ENCODE results near the gene PKIG. TPM values are rescaled to one million over a fixed set of nuclear protein-coding genes. Genes with fewer than 3 reads are reported as not detected.
"Not testable (repeated sequence)": the region's sequence is repeated elsewhere in the genome, so short reads cannot be mapped to it uniquely, and the experiment has no call there.

The PKIG gene
- total RNA-seq, 1 experiment from 2014 or later, result 76.2 TPM

- no peaks in the 10 kb centered on the region for H3K36me3 ChIP-seq (replicated peaks; ENCODE audit: control insufficient read depth, insufficient read depth, low read length)
- no peak overlapping the region for H3K4me3 ChIP-seq (ENCODE audit: insufficient read depth, low read depth, low read length)
- DNase-seq, result no peak
- H3K27me3 ChIP-seq (ENCODE audit: control insufficient read depth, insufficient read depth, low read length), result no peaks in the 10 kb centered on the region
Observed at GRCh38 chr20:44559302-44559701, 23.1 kb upstream of the PKIG start.

- no peak for DNase-seq
- H3K27me3 ChIP-seq (ENCODE audit: control insufficient read depth, insufficient read depth, low read length), result no peaks in the 10 kb centered on the region
- H3K4me3 ChIP-seq (ENCODE audit: insufficient read depth, low read depth, low read length), result no peak overlapping the region
- H3K36me3 ChIP-seq (replicated peaks; ENCODE audit: control insufficient read depth, insufficient read depth, low read length), result no peaks in the 10 kb centered on the region
Observed at GRCh38 chr20:44560229-44560628, 22.1 kb upstream of the PKIG start.

- H3K4me3 ChIP-seq (ENCODE audit: insufficient read depth, low read depth, low read length); H3K36me3 ChIP-seq (replicated peaks; ENCODE audit: control insufficient read depth, insufficient read depth, low read length); DNase-seq; H3K27me3 ChIP-seq (ENCODE audit: control insufficient read depth, insufficient read depth, low read length): not testable (repeated sequence)
Observed at GRCh38 chr20:44560818-44561217, 21.6 kb upstream of the PKIG start.

GRCh38 chr20:44561876-44562275 lies 20.5 kb upstream of the PKIG start:
- no peak for DNase-seq
- no peaks in the 10 kb centered on the region for H3K36me3 ChIP-seq (replicated peaks; ENCODE audit: control insufficient read depth, insufficient read depth, low read length)
- H3K4me3 ChIP-seq (ENCODE audit: insufficient read depth, low read depth, low read length), result no peak overlapping the region
- H3K27me3 ChIP-seq (ENCODE audit: control insufficient read depth, insufficient read depth, low read length), result no peaks in the 10 kb centered on the region

GRCh38 chr20:44566018-44566417 lies 16.4 kb upstream of the PKIG start:
- no peaks in the 10 kb centered on the region for H3K36me3 ChIP-seq (replicated peaks; ENCODE audit: control insufficient read depth, insufficient read depth, low read length)
- DNase-seq, result no peak
- no peak overlapping the region for H3K4me3 ChIP-seq (ENCODE audit: insufficient read depth, low read depth, low read length)
- no peaks in the 10 kb centered on the region for H3K27me3 ChIP-seq (ENCODE audit: control insufficient read depth, insufficient read depth, low read length)

- DNase-seq, result no peak
- Histone ChIP-seq H3K4me3 (ENCODE audit: insufficient read depth, low read depth, low read length) (no peak overlapping the region), H3K27me3 (ENCODE audit: control insufficient read depth, insufficient read depth, low read length) (no peaks in the 10 kb centered on the region), H3K36me3 (replicated peaks; ENCODE audit: control insufficient read depth, insufficient read depth, low read length) (no peaks in the 10 kb centered on the region)
Observed at GRCh38 chr20:44566811-44567210, 15.6 kb upstream of the PKIG start.

- no peak for DNase-seq
- no peaks in the 10 kb centered on the region for H3K36me3 ChIP-seq (replicated peaks; ENCODE audit: control insufficient read depth, insufficient read depth, low read length)
- no peak overlapping the region for H3K4me3 ChIP-seq (ENCODE audit: insufficient read depth, low read depth, low read length)
- no peaks in the 10 kb centered on the region for H3K27me3 ChIP-seq (ENCODE audit: control insufficient read depth, insufficient read depth, low read length)
Observed at GRCh38 chr20:44570367-44570766, 12.0 kb upstream of the PKIG start.

GRCh38 chr20:44571362-44571988 lies 10.9 kb upstream of the PKIG start:
- Histone ChIP-seq H3K27me3 (ENCODE audit: control insufficient read depth, insufficient read depth, low read length) (no peaks in the 10 kb centered on the region), H3K4me3 (ENCODE audit: insufficient read depth, low read depth, low read length) (no peak overlapping the region), H3K36me3 (replicated peaks; ENCODE audit: control insufficient read depth, insufficient read depth, low read length) (no peaks in the 10 kb centered on the region)
- DNase-seq, result no peak

- Histone ChIP-seq H3K4me3 (ENCODE audit: insufficient read depth, low read depth, low read length) (no peak overlapping the region), H3K36me3 (replicated peaks; ENCODE audit: control insufficient read depth, insufficient read depth, low read length) (no peaks in the 10 kb centered on the region), H3K27me3 (ENCODE audit: control insufficient read depth, insufficient read depth, low read length) (no peaks in the 10 kb centered on the region)
- DNase-seq, result no peak
Observed at GRCh38 chr20:44572551-44573500, 9.6 kb upstream of the PKIG start.

GRCh38 chr20:44573501-44573869 lies 8.9 kb upstream of the PKIG start:
- H3K4me3 ChIP-seq (ENCODE audit: insufficient read depth, low read depth, low read length), result no peak overlapping the region
- no peak for DNase-seq
- no peaks in the 10 kb centered on the region for H3K36me3 ChIP-seq (replicated peaks; ENCODE audit: control insufficient read depth, insufficient read depth, low read length)
- H3K27me3 ChIP-seq (ENCODE audit: control insufficient read depth, insufficient read depth, low read length), result no peaks in the 10 kb centered on the region

GRCh38 chr20:44574372-44574771 lies 8.0 kb upstream of the PKIG start:
- H3K36me3 ChIP-seq (replicated peaks; ENCODE audit: control insufficient read depth, insufficient read depth, low read length), result no peaks in the 10 kb centered on the region
- no peak for DNase-seq
- H3K4me3 ChIP-seq (ENCODE audit: insufficient read depth, low read depth, low read length), result no peak overlapping the region

GRCh38 chr20:44576297-44576696 lies 6.1 kb upstream of the PKIG start:
- no peak for DNase-seq
- Histone ChIP-seq H3K4me3 (ENCODE audit: insufficient read depth, low read depth, low read length) (no peak overlapping the region), H3K36me3 (replicated peaks; ENCODE audit: control insufficient read depth, insufficient read depth, low read length) (no peaks in the 10 kb centered on the region), H3K27me3 (ENCODE audit: control insufficient read depth, insufficient read depth, low read length) (no peaks in the 10 kb centered on the region)

More at GRCh38 chr20:44574372-44574771, 8.0 kb upstream of the PKIG start:
- H3K27me3 ChIP-seq (ENCODE audit: control insufficient read depth, insufficient read depth, low read length), result no peaks in the 10 kb centered on the region

- DNase-seq, result no peak
- Histone ChIP-seq H3K36me3 (replicated peaks; ENCODE audit: control insufficient read depth, insufficient read depth, low read length) (no peaks in the 10 kb centered on the region), H3K27me3 (ENCODE audit: control insufficient read depth, insufficient read depth, low read length) (no peaks in the 10 kb centered on the region), H3K4me3 (ENCODE audit: insufficient read depth, low read depth, low read length) (no peak overlapping the region)
Observed at GRCh38 chr20:44579313-44580081, 2.9 kb upstream of the PKIG start.

GRCh38 chr20:44580581-44581268 lies 1.7 kb upstream of the PKIG start:
- Histone ChIP-seq H3K27me3 (ENCODE audit: control insufficient read depth, insufficient read depth, low read length) (no peaks in the 10 kb centered on the region), H3K4me3 (ENCODE audit: insufficient read depth, low read depth, low read length) (no peak overlapping the region), H3K36me3 (replicated peaks; ENCODE audit: control insufficient read depth, insufficient read depth, low read length) (no peaks in the 10 kb centered on the region)
- no peak for DNase-seq
